ENCODE data around the gene PHF20.

GRCh38 chr20:35909796-35910195 lies 138.0 kb downstream of the PHF20 start:
- TF ChIP-seq CTCF (IDR thresholded peaks at IDR 0.05; ENCODE audit: insufficient read depth, low read length) (no peak), POLR2AphosphoS5 (IDR thresholded peaks at IDR 0.05; ENCODE audit: low read depth) (no peak), REST (IDR thresholded peaks at IDR 0.05; ENCODE audit: insufficient replicate concordance, low read depth) (no peak), GABPA (IDR thresholded peaks at IDR 0.05; ENCODE audit: low read depth) (no peak)

All from HL-60 (cell line).